Epithelial cell of esophagus (primary cell): ENCODE results near the gene CCDC88C.

Source experiments
- DNase-seq: peaks from one replicate; pipeline ENCODE4 v3.0.0; 2010; ENCODE audit warnings: low read depth
- H3K4me3 ChIP-seq: 2 replicates; pipeline ENCODE4 v1.5.1; 2011; ENCODE audit warnings: mild to moderate bottlenecking, low read length, control low read depth
- TF ChIP-seq, protein P1 (sequence below): IDR thresholded peaks from 2 replicates; pipeline ENCODE4 v1.5.1; 2011; ENCODE audit warnings: low read depth, mild to moderate bottlenecking, low read length, control low read depth, inconsistent platforms; ENCODE audit not compliant: insufficient read depth; ENCODE audit errors: missing control alignments

CCDC88C gene

DNA sequence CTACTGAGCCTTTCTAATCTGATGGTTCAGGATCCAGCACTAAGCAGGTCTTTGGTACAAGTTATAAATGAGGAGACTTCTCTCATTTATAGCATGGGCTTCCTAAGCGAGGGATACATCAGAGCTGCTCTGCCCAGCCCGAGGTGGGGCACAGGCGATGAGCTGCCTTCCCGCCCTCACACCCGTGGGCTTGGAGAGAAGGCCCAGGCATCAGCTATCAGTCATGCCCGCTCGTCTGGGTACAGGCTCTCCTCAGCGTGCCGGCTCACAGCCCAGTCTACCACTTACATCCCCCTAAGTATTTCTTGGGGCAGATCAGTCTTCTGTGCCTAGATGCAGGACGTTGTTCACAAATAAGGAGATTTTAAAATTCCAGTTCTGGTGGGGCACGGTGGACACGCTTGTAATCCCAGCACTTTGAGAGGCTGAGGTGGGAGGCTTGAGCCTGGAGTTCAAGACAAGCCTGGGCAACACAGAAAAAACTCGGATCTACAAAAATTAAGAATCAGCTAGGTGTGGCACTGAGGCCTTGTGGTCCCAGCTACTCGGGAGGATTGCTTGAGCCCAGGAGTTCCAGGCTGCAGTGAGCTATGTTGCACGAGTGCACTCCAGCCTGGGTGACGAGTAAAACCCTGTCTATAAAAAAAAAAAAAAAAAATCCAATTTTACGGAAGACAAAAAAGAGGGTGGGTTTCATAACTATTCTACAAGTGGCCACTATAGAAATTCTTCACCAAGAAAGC lies 57.0 kb downstream of the CCDC88C start:
- no peak overlapping the region for H3K4me3 ChIP-seq
- no peak for DNase-seq
- TF ChIP-seq, protein P1, sequence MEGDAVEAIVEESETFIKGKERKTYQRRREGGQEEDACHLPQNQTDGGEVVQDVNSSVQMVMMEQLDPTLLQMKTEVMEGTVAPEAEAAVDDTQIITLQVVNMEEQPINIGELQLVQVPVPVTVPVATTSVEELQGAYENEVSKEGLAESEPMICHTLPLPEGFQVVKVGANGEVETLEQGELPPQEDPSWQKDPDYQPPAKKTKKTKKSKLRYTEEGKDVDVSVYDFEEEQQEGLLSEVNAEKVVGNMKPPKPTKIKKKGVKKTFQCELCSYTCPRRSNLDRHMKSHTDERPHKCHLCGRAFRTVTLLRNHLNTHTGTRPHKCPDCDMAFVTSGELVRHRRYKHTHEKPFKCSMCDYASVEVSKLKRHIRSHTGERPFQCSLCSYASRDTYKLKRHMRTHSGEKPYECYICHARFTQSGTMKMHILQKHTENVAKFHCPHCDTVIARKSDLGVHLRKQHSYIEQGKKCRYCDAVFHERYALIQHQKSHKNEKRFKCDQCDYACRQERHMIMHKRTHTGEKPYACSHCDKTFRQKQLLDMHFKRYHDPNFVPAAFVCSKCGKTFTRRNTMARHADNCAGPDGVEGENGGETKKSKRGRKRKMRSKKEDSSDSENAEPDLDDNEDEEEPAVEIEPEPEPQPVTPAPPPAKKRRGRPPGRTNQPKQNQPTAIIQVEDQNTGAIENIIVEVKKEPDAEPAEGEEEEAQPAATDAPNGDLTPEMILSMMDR, result no peak

DNA sequence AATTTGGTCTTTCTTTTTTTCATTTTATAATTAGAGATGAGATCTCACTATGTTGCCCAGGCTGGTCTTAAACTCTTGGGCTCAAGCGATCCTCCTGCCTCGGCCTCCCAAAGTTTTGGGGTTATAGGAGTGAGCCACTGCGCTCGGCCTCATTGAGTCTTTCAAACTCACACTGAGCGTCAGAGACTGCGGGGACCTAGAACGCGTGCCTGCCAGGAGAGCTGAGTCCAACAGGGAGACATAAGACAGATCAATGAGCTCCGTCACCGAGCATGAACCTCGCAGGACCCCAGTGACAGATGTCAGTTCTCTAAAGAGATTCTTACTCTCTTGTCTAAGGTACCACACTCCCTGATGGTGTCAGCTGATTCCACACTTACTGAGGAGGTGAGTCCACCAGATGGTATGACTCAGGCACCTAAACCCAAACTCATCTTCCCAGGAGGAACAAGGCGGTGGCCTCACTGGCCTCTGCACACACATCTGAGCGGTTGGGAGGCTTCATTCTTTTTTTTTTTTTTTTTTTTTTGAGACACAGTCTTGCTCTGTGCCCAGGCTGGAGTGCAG lies 58.9 kb downstream of the CCDC88C start:
- no peak overlapping the region for H3K4me3 ChIP-seq
- TF ChIP-seq, protein P1, result no peak
- peak; percentile 71 for DNase-seq

DNA sequence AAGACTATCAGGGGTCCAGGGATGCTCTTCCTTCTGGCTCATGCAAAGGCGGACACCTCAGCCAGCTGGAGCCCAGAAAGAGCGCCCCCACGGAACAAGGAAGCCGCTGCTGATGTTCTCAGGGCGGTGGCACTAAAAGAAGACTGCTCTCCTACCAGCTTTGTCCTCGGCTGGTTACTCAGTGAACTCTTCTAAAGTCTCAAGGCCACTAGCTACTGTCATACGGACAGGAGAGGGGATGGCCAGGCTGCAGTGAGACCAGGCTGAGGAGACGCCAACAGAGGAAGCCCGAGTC lies 59.6 kb downstream of the CCDC88C start:
- no peak overlapping the region for H3K4me3 ChIP-seq
- TF ChIP-seq, protein P1, result no peak
- no peak for DNase-seq

DNA sequence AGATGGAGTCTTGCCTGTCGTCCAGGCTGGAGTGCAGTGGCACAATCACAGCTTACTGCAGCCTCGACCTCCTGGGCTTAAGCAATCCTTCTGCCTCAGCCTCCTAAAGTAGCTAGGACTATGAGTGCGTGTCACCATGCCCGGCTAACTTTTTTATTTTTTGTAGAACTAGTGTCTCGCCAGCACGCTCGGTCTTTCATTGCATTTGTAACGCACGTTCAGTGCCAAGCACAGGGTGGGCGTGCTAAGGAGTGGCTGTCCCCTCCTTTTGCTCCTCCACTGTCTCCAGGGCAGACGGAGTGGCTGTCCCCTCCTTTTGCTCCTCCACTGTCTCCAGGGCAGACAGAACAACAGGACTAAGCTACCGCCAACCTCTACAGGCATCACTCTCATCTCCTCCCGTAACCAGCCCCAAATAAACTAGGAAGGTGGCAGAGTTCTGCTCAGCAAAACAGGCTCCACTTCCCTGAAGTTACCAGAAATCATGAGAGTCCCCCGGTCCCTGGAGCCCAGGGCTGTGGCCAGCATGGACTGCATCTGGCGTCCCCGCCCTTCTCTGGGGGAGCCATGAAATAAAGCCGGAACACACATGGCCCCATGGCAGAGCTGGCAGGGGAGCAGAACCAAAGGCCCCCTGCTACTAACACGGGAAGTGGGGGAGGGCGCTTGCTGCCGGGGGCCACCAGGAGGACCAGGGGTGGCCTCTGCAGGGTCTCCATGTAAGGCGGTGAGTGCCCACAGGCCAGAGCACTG lies 60.2 kb downstream of the CCDC88C start:
- no peak overlapping the region for H3K4me3 ChIP-seq
- no peak for DNase-seq
- TF ChIP-seq, protein P1, result no peak

DNA sequence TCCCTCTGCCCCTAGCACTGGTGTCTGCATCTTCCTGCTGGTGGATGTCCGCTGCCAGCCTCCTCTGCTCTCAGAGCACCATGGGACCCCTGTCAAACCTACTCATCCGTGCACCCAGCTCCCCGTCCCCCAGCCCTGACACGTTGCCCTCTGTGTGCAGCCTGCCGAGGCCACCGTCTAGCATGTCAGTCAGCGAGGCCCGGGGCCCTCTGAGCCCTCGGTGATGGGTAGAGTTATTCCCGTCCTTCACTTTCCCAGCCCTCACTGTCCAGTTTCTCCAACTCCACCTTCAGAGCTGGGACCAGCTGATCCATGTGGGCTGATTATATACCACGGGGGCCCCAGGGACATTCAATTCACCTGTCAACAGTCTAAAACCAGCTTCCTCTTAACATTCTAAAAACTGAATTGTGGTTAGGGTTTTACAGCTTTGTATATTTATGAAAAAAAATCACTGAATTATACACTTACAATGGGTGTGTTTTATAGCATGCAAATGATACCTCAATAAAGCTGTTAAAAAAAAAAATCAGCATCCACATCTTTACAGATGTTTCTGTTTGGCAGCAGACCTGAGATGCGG lies 61.3 kb downstream of the CCDC88C start:
- TF ChIP-seq, protein P1, result no peak
- DNase-seq, result no peak
- no peak overlapping the region for H3K4me3 ChIP-seq

DNA sequence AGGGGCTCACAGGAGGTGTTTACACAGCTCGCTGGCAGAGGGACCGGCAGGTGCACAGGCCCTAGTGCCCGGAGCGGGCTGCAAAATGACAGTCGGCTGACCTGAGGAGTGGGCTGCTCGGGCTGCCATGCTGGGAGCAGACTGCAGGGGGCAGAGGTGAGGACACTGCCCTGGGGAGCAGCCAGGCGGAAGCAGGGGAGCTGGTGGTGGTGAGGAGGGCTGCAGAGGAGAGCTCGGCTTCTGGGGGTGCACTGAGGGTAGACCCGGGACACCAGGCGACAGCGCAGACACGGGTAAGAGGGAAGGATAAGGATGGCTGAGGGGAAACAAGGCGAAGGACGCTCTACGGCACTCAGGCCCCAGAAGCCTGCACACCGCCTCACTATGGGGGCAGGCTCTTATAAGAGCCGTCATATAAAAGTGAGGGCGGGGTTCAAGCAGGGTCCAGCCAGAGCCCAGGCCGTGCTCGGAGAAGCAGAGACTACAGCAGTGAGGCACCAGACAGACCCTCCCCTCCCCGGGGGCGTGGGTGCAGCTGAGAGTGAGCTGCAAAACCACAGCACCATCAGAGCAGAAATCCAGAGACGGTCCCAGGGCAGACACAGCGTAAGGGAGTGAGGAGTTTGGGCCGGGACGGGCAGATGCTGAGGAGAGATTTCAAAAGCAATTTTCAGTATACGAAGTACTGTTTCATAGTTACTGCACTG lies 62.5 kb downstream of the CCDC88C start:
- DNase-seq, result no peak
- TF ChIP-seq, protein P1, result no peak

More for the DNA sequence above, 62.5 kb downstream of the CCDC88C start:
- no peak overlapping the region for H3K4me3 ChIP-seq
